ENCODE results near the gene FAM78B. TPM values are rescaled to one million over a fixed set of nuclear protein-coding genes. Genes with fewer than 3 reads are reported as not detected.

The FAM78B gene
- total RNA-seq, 1 experiment from 2014 or later: not detected

- DNase-seq (ENCODE audit: low read depth): no peak
Observed at GRCh38 chr1:166120281-166120680, 46.5 kb downstream of the FAM78B start.

DNA sequence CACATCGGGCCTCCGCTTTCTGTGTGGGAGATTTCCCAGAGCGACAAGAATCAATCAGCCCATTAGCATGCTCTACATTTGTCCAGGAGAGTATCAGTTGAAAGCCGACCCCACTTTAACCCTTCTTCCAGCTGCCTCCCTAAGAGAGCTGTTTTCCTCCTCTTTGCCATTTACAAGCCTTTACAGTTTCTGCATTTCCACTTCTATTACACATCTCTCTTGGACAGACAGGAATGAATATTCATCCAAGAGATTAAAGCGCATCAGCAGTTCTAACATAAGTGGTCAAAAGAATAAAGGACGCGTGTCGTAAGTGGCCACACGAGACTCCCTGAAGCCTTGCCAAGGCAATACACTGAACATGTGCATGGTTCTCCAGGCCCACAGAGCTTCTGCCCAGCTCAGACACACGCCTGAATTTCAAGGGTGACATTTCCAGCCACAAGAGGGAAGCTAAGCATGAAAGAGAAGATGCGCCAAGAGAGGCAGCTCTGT lies 47.3 kb downstream of the FAM78B start:
- no peak for DNase-seq (ENCODE audit: low read depth)

- DNase-seq (ENCODE audit: low read depth): no peak
Observed at GRCh38 chr1:166117776-166118175, 49.0 kb downstream of the FAM78B start.

- DNase-seq (ENCODE audit: low read depth): no peak
Observed at GRCh38 chr1:166116026-166116425, 50.8 kb downstream of the FAM78B start.

GRCh38 chr1:166114419-166114818 lies 52.4 kb downstream of the FAM78B start:
- no peak for DNase-seq (ENCODE audit: low read depth)

DNA sequence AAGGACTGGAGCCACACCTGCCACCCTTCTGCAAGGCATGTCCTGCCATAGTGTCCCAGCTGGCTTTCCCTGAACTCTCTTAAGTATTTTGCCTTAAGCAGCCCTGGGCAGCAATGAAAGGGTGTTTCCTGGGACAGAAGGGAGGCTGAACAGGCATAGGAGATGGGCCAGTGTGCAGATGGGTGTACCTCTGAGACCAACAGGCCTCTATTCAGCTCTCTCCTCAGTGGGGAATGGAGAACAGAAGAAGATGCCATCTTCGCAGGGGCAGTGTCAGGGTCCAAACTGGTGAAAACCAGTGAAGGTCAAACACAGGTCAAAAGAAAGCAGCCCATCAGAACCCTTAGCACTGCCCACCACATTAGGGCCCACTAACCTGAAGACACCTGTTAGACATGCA lies 53.2 kb downstream of the FAM78B start:
- no peak for DNase-seq (ENCODE audit: low read depth)

DNA sequence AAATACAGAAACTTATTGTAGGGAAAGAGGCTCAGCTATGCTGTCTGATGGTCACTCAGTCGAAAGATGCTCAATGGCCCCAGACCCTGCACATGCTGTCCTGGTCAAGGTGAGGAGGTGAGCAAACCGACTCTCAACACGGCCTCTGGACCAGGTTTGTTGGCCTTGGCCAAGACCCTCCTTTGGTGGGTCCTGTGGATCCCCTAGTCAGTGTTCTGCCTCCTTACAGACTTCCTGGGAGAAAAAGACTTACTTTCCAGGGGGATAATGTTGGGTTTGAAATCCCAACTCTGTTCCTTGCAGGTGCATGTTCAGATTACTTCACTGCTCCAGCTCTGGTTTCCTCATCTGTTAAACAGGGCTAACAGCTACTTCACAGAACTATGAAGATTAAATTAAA lies 53.8 kb downstream of the FAM78B start:
- no peak for DNase-seq (ENCODE audit: low read depth)

- DNase-seq (ENCODE audit: low read depth): no peak
Observed at GRCh38 chr1:166112425-166112824, 54.4 kb downstream of the FAM78B start.

- no peak for DNase-seq (ENCODE audit: low read depth)
Observed at GRCh38 chr1:166111430-166111829, 55.4 kb downstream of the FAM78B start.

- DNase-seq (ENCODE audit: low read depth): no peak
Observed at GRCh38 chr1:166090244-166090643, 76.6 kb downstream of the FAM78B start.

DNA sequence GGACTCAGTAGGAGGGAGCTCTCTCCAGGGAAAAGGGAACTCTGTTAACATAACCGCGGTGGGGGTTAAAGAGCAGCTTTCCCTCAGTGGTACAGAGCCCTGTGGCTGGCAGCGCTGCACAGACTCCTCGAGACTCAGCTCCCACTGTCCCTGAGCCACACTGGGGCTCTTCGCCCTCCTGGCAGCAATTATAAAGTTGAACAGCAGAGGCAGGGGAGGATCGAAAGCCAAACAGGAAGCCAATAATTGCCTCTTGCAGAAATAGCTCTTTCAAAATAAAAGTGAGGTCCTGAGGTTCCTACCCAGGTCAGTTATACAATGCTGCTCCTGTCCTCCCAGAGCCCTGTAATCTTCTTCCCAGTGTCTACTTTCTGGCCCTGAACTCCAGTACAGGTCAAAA lies 77.0 kb downstream of the FAM78B start:
- DNase-seq (ENCODE audit: low read depth): no peak

- no peak for DNase-seq (ENCODE audit: low read depth)
Observed at GRCh38 chr1:166088572-166088955, 78.2 kb downstream of the FAM78B start.

DNA sequence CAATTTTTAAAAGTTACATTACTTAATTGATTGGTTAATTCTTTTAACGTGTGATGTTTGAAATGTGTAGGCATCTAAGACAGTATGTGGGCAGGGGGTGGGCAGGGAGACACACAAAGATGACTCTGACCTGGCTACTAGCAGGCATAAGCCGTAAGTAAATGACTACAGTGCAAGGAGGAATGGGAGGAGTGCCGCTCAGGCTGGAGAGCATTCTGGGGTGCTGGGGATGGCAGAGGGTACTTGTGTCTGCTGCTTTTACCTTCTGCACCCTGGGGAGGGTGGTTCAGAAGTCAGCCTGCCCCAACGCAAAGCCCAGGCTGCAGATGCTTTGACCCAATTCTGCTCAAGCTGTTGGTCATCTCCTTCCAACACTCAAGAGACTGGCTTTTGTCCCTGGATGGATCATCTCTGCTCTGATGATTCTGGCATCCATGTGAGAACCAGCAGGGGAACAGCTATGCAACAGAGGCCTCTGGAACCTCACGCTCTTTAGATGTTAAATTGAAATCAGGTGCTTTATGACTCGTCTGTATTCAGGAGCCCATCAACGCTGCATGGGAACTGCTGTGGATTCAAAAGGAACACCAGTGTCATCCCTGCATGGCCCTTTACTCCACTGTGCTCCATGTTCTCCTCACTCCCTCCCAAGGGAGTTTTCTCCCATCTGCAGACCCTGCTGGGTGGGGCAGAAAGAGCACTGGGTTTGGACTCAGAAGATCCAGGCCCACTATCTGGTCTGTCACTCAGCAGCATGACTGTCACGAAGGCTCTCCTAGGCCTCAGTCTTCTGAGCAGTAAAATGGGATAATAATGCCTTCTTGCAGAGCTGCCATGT lies 78.8 kb downstream of the FAM78B start:
- DNase-seq (ENCODE audit: low read depth): no peak

- no peak for DNase-seq (ENCODE audit: low read depth)
Observed at GRCh38 chr1:166086113-166086883, 80.5 kb downstream of the FAM78B start.

GRCh38 chr1:166084613-166085012 lies 82.2 kb downstream of the FAM78B start:
- DNase-seq (ENCODE audit: low read depth): no peak

DNA sequence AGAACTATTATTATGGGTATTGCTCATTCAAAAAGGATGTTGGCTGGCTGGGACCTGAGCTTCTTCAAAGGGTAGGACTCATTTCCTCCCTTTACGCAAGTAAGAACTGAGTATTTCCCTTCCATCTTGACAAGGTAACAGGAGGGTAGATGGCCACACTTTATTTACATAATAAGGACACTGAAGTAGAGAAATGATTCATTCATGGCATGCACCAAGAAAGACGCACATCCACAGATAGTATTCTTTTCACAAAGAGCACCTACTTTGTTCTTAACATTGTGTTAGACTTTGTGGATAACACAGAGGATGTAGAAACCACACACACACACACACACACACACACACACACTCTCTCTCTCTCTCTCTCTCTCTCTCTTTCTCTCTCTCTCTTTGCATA lies 82.9 kb downstream of the FAM78B start:
- DNase-seq (ENCODE audit: low read depth): no peak

GRCh38 chr1:166082601-166083000 lies 84.2 kb downstream of the FAM78B start:
- no peak for DNase-seq (ENCODE audit: low read depth)

GRCh38 chr1:166080967-166081870 lies 85.6 kb downstream of the FAM78B start:
- DNase-seq (ENCODE audit: low read depth): no peak

DNA sequence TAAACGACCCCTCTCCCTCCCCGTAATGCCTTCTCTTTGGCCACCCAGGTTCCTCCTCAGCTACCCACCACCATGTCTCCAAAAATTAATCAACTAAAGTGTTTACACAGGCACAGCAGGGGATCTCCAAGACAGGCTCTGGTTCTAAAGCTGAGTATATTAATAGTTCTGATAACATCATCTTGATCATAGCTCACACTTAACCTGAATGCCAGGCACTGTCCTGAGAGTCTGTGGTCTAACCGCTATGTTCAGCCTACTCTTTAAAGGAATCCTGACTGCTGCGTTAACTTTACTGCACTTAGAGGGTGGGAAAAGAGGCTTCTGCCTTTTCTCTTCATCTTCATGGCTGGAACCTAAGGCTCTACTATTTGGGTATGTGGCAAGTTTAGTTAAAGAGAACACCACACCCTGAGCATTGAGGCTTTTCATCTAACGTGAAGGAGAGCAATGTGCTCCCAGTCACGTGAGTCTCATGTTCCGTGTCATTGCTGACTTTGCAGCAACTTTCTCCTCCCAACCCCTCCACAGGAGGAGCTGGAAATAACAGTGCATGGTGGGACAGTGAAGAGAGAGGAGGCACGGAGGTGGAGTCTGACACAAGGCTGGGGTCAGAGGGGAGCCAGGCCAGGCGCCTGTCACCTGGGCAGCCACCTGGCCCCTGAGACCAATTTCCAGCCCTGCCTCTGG lies 86.4 kb downstream of the FAM78B start:
- no peak for DNase-seq (ENCODE audit: low read depth)

DNA sequence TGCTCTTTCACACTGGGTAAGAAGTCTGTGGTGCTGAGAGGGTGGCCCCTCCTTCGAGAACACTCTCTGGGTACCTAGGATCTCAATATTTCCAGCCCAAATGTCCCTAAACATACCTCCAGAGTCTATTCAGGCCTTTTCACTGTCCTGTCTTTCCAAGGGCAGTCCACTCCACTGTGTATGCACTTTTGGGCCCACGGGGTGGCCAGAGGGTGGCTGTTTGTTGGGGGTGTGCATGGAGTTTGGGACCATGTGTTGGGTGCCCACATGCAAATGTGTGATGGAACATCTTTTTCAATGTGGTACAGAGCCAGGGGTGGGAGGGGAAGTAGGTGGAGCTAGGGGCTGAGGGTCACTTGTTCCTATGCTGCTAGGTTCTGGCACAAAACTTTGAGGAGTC lies 87.5 kb downstream of the FAM78B start:
- no peak for DNase-seq (ENCODE audit: low read depth)

DNA sequence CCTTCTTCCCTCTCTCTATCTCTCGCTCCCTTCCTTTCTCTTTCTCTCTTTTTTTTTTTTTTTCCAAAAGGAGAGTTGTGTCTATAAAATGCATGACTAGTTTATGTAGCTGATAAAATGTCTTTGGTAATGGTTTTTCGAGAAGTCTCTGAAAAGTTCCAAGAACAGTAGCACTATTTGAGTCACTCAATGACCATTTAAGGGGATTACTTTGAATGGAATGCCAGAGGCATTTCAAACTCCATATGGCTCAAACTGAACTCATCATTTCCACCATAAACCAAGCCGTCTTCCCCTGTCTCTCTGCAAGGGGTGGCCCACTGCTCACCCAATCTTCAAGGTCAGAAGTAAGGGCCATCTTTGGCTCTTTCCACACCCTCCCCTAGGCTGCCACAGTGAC lies 93.3 kb downstream of the FAM78B start:
- DNase-seq (ENCODE audit: low read depth): no peak
